Right ventricle myocardium superior (tissue), 1 donor: ENCODE data around the gene DERA. TPM values are rescaled to one million over a fixed set of nuclear protein-coding genes. Genes with fewer than 3 reads are reported as not detected.

Source experiments
- total RNA-seq: library from RNA; stranded (reverse); fragmentation: NEBNext Ultra II Directional; extraction: Animal tissue kit (Norgen Biotek cat#: 25700); gene quantifications from one replicate; pipeline ENCODE4 v1.2.1, GENCODE V29; 2021
- donor health status: DM: no; HTN: yes; CAD: no; lungs with severe emphysema.

DERA gene
- total RNA-seq, 1 donor from 2014 or later, result 15.9 TPM

Other genes starting within 250 kb of the DERA start
- gene EPS8, start 121.9 kb upstream of the DERA start, total RNA-seq, result 17.5 TPM
- gene STRAP, start 28.9 kb upstream of the DERA start, total RNA-seq, result 123 TPM